GM18519 (cell line): Measurements from ENCODE around the gene TAGAP.

Experiments
- ATAC-seq: cut with Tn5 transposase; IDR thresholded peaks from one replicate; pipeline ENCODE4 v1.9.1; 2021; ENCODE audit warnings: mild to moderate bottlenecking, moderate library complexity; ENCODE audit not compliant: unreplicated experiment, low FRiP score

Gene TAGAP

GRCh38 chr6:159071843-159072769 lies 27.3 kb upstream of the TAGAP start:
- ATAC-seq = no peak

GRCh38 chr6:159068904-159069578 lies 24.2 kb upstream of the TAGAP start:
- no peak for ATAC-seq

- no peak for ATAC-seq
These were observed 22.5 kb upstream of the TAGAP start for GRCh38 chr6:159067334-159067733.

GRCh38 chr6:159066483-159066882 lies 21.7 kb upstream of the TAGAP start:
- ATAC-seq = no peak

GRCh38 chr6:159065759-159066329 lies 21.1 kb upstream of the TAGAP start:
- no peak for ATAC-seq

GRCh38 chr6:159065091-159065490 lies 20.3 kb upstream of the TAGAP start:
- no peak for ATAC-seq

- ATAC-seq = no peak
These were observed 19.7 kb upstream of the TAGAP start for GRCh38 chr6:159064477-159064876.

GRCh38 chr6:159063549-159063948 lies 18.8 kb upstream of the TAGAP start:
- no peak for ATAC-seq

- ATAC-seq = no peak
These were observed 18.2 kb upstream of the TAGAP start for GRCh38 chr6:159062976-159063375.

- ATAC-seq = peak; percentile 31
These were observed 17.8 kb upstream of the TAGAP start for GRCh38 chr6:159062564-159062945.

GRCh38 chr6:159061805-159062563 lies 17.2 kb upstream of the TAGAP start:
- ATAC-seq = peak; percentile 47

- no peak for ATAC-seq
These were observed 16.4 kb upstream of the TAGAP start for GRCh38 chr6:159061146-159061545.

- no peak for ATAC-seq
These were observed 15.2 kb upstream of the TAGAP start for GRCh38 chr6:159059885-159060506.

- ATAC-seq = no peak
These were observed 14.3 kb upstream of the TAGAP start for GRCh38 chr6:159059141-159059540.

GRCh38 chr6:159056899-159057298 lies 12.1 kb upstream of the TAGAP start:
- no peak for ATAC-seq

GRCh38 chr6:159056432-159056831 lies 11.6 kb upstream of the TAGAP start:
- no peak for ATAC-seq

GRCh38 chr6:159056003-159056402 lies 11.2 kb upstream of the TAGAP start:
- ATAC-seq = no peak

GRCh38 chr6:159053781-159054398 lies 9.1 kb upstream of the TAGAP start:
- ATAC-seq = no peak

GRCh38 chr6:159052720-159053119 lies 7.9 kb upstream of the TAGAP start:
- ATAC-seq = no peak
